ENCODE measurements around the gene TAPBP.
"Not testable (repeated sequence)": the region's sequence is repeated elsewhere in the genome, so short reads cannot be mapped to it uniquely, and the experiment has no call there.

TAPBP gene

GRCh38 chr6:33275795-33276580 is 37.9 kb downstream of the TAPBP start:
- DNase-seq: not testable (repeated sequence)

GRCh38 chr6:33273924-33274902 is 39.7 kb downstream of the TAPBP start:
- DNase-seq: no peak

GRCh38 chr6:33273129-33273923 is 40.6 kb downstream of the TAPBP start:
- DNase-seq: no peak

- DNase-seq: no peak
Observed at GRCh38 chr6:33272275-33273128, 41.4 kb downstream of the TAPBP start.

GRCh38 chr6:33271468-33272274 is 42.2 kb downstream of the TAPBP start, which contains the start of the genes RPS18 and VPS52:
Gene RPS18, plus strand, starts transcription at chr6:33272075. Its CDS starts 45 bp downstream, at chr6:33272120.
Gene VPS52, minus strand, starts transcription at chr6:33271876. Its CDS starts 201 bp downstream, at chr6:33271675.
- peak; percentile 76 to 97 (median 90) for DNase-seq

- peak in 1 of 14 donors; percentile 43 for DNase-seq
Observed at GRCh38 chr6:33271117-33271467, 42.8 kb downstream of the TAPBP start.

- DNase-seq: no peak
Observed at GRCh38 chr6:33264015-33264414, 49.9 kb downstream of the TAPBP start.

- not testable (repeated sequence) for DNase-seq
Observed at GRCh38 chr6:33262490-33262889, 51.4 kb downstream of the TAPBP start.

GRCh38 chr6:33259032-33259431 is 54.8 kb downstream of the TAPBP start:
- DNase-seq: no peak

GRCh38 chr6:33254591-33254990 is 59.3 kb downstream of the TAPBP start:
- no peak for DNase-seq

GRCh38 chr6:33252759-33253158 is 61.1 kb downstream of the TAPBP start:
- no peak for DNase-seq

- no peak for DNase-seq
Observed at GRCh38 chr6:33251395-33252012, 62.4 kb downstream of the TAPBP start.

- no peak for DNase-seq
Observed at GRCh38 chr6:33250731-33251130, 63.1 kb downstream of the TAPBP start.

- peak in 1 of 14 donors; percentile 38 for DNase-seq
Observed at GRCh38 chr6:33249732-33250630, 63.9 kb downstream of the TAPBP start.
